ENCODE measurements around the gene ASTN2. TPM values are rescaled to one million over a fixed set of nuclear protein-coding genes. Genes with fewer than 3 reads are reported as not detected.

ASTN2 gene
- total and polyA plus RNA-seq, 2 donors (not counting 3 experiments of a cell fraction or from before 2014, with no cell fraction given): 1.0 to 1.9 TPM

GRCh38 chr9:116464423-116464822, 950.4 kb downstream of the ASTN2 start:
- no TSS peak for BruUV-seq (replicated peaks)
- dilution Hi-C loops (cut with MboI; ENCODE audit: extremely low pct_ligation_motif_present, low sequenced_read_pairs) (no loop called here), intact Hi-C loops (cut with micrococcal nuclease) (no loop called here)
- CTCF ChIA-PET: no interaction called here
- POLR2A ChIA-PET: no interaction called here
- Histone ChIP-seq H3K9me1 (replicated peaks; ENCODE audit: control insufficient read depth, extremely low read depth, insufficient read depth, low read length) (no peaks in the 10 kb centered on the region), H3K9ac (replicated peaks; ENCODE audit: extremely low read depth, insufficient read depth, low read length) (no peak overlapping the region), H3K4me3 (replicated peaks in 1 of 3; ENCODE audit: insufficient read depth in 1 of 3, low read depth in 1 of 3, low read length in 3 of 3) (no peak overlapping the region), H3K79me2 (ENCODE audit: control insufficient read depth, insufficient read depth, low read length) (no peaks in the 10 kb centered on the region), H3K36me3 (ENCODE audit: control insufficient read depth in 2 of 2, extremely low read depth in 1 of 2, insufficient read depth in 2 of 2, low read length in 2 of 2) (no peaks in the 10 kb centered on the region), H3K4me2 (ENCODE audit: insufficient read depth, low read length) (no peak overlapping the region), H3K27me3 (ENCODE audit: control insufficient read depth in 2 of 2, insufficient read depth in 2 of 2, low read length in 2 of 2) (no peaks in the 10 kb centered on the region), H3K9me3 (replicated peaks; ENCODE audit: control insufficient read depth, insufficient read depth, low read length) (no peaks in the 10 kb centered on the region), H3K27ac (ENCODE audit: insufficient read depth, low read depth, low read length) (no peak overlapping the region), H3K4me1 (ENCODE audit: control insufficient read depth, extremely low read depth, insufficient read depth, low read length) (no peaks in the 10 kb centered on the region), H4K20me1 (replicated peaks; ENCODE audit: control insufficient read depth, extremely low read depth, insufficient read depth, low read length) (no peaks in the 10 kb centered on the region), H2AFZ (ENCODE audit: low read depth, low read length) (no peak overlapping the region)
- no peak for DNase-seq (ENCODE audit: low read depth, low spot score)
- TF ChIP-seq CTCF (IDR thresholded peaks at IDR 0.05; ENCODE audit: extremely low read depth in 1 of 2, insufficient read depth in 1 of 2, low read depth in 1 of 2, low read length in 2 of 2): no peak
- TF ChIP-seq FOS (IDR thresholded peaks at IDR 0.05; ENCODE audit: borderline replicate concordance, insufficient read depth, low read length): no peak
- TF ChIP-seq GATA2 (IDR thresholded peaks at IDR 0.05; ENCODE audit: insufficient read depth, insufficient read length, low read depth, low read length): no peak
- TF ChIP-seq POLR2A (IDR thresholded peaks at IDR 0.05; ENCODE audit: low read depth, low read length): no peak
- TF ChIP-seq MYC (IDR thresholded peaks at IDR 0.05; ENCODE audit: low read depth, low read length): no peak
- no peak for TF ChIP-seq POLR2AphosphoS5 (IDR thresholded peaks at IDR 0.05; ENCODE audit: insufficient read depth, low read depth, low read length)
- TF ChIP-seq EZH2 (IDR thresholded peaks at IDR 0.05; ENCODE audit: borderline replicate concordance, low read depth, low read length, severe bottlenecking): no peak
- no peak for TF ChIP-seq JUN (IDR thresholded peaks at IDR 0.05; ENCODE audit: borderline replicate concordance, insufficient read depth, insufficient read length, low read depth)
- TF ChIP-seq MAX (IDR thresholded peaks at IDR 0.05; ENCODE audit: insufficient read depth, insufficient read length): no peak
- no peak for FAIRE-seq

Data from endothelial cell of umbilical vein (primary cell).